SK-N-SH (cell line): ENCODE results near the gene BTBD9. TPM values are rescaled to one million over a fixed set of nuclear protein-coding genes. Genes with fewer than 3 reads are reported as not detected.

Experiments
- CTCF ChIA-PET: fragments of 300-600, 350-600 bp; formaldehyde crosslinking; extraction: SDS; loops from one replicate; lab custom pipeline; 2021; lab: Yijun Ruan, JAX
- POLR2A ChIA-PET: fragments of 350-600 bp; sonication (Branson Sonifier 250); formaldehyde crosslinking; extraction: SDS; loops from one replicate; lab custom pipeline; 2020; ENCODE audit warnings: antibody characterized with exemption, inconsistent platforms; lab: Yijun Ruan, JAX
- DNase-seq: peaks from one replicate; pipeline ENCODE4 v3.0.0; 2012
- H2AFZ ChIP-seq: fragments of 200-600 bp; sonication (generic); 2 replicates; pipeline ENCODE4 v1.8.1; 2016; ENCODE audit warnings: antibody characterized with exemption, mild to moderate bottlenecking, low read depth
- H3F3A ChIP-seq: fragments of 200-600 bp; sonication (generic); replicated peaks from 2 replicates; pipeline ENCODE3; 2016; ENCODE audit warnings: antibody characterized with exemption, mild to moderate bottlenecking; ENCODE audit not compliant: insufficient read depth
- H3K27ac ChIP-seq, 2 experiments: fragments of 200-500 bp in 1 of 2; fragments of 200-600 bp in 1 of 2; sonication (Bioruptor generic) in 1 of 2; sonication (generic), shearing (Covaris generic) in 1 of 2; 2 replicates each; pipeline versions ENCODE4 v1.5.1 to v1.6.1; 2014 to 2016; ENCODE audit warnings: low read depth in 2 of 2, inconsistent platforms in 1 of 2, low read length in 1 of 2, mild to moderate bottlenecking in 1 of 2, mixed read lengths in 1 of 2
- H3K27me3 ChIP-seq: fragments of 200-600 bp; sonication (generic), shearing (Covaris generic); 2 replicates; pipeline ENCODE4 v1.6.1; 2016; ENCODE audit warnings: mixed run types; ENCODE audit not compliant: insufficient read depth
- H3K36me3 ChIP-seq, 2 experiments: fragments of 200-500 bp in 1 of 2; fragments of 200-600 bp in 1 of 2; sonication (Bioruptor generic) in 1 of 2; sonication (generic) in 1 of 2; replicated peaks in 1 of 2; 2 replicates each; pipeline versions ENCODE3 to v1.5.1; 2014 to 2016; ENCODE audit warnings: low read length in 1 of 2, mild to moderate bottlenecking in 1 of 2; ENCODE audit not compliant: insufficient read depth in 2 of 2, control insufficient read depth in 1 of 2
- H3K4me1 ChIP-seq, 2 experiments: fragments of 200-500 bp in 1 of 2; fragments of 200-600 bp in 1 of 2; sonication (Bioruptor generic) in 1 of 2; sonication (generic), shearing (Covaris generic) in 1 of 2; 2 replicates each; pipeline versions ENCODE4 v1.5.1 to v1.6.1; 2014 to 2016; ENCODE audit warnings: low read depth in 1 of 2, low read length in 1 of 2, mixed run types in 1 of 2; ENCODE audit not compliant: insufficient read depth in 2 of 2, control insufficient read depth in 1 of 2
- H3K4me2 ChIP-seq: fragments of 200-600 bp; sonication (generic), shearing (Covaris generic); 2 replicates; pipeline ENCODE4 v1.6.1; 2017; ENCODE audit warnings: mixed run types
- H3K4me3 ChIP-seq, 2 experiments: fragments of 200-500 bp in 1 of 2; fragments of 200-600 bp in 1 of 2; sonication (Bioruptor generic) in 1 of 2; sonication (generic), shearing (Covaris generic) in 1 of 2; 2 replicates each; pipeline versions ENCODE4 v1.5.1 to v1.8.1; 2014 to 2016; ENCODE audit warnings: low read depth in 2 of 2, inconsistent platforms in 1 of 2, low read length in 1 of 2, mild to moderate bottlenecking in 1 of 2, mixed read lengths in 1 of 2, moderate library complexity in 1 of 2
- H3K79me2 ChIP-seq: fragments of 200-600 bp; sonication (generic); 2 replicates; pipeline ENCODE4 v1.8.1; 2017; ENCODE audit warnings: mild to moderate bottlenecking; ENCODE audit not compliant: insufficient read depth
- H3K9ac ChIP-seq: fragments of 200-600 bp; sonication (generic); 2 replicates; pipeline ENCODE4 v1.6.1; 2017; ENCODE audit warnings: mixed run types
- H3K9me2 ChIP-seq: fragments of 200-600 bp; sonication (generic); 2 replicates; pipeline ENCODE4 v1.6.1; 2017; ENCODE audit warnings: mixed run types
- H3K9me3 ChIP-seq: fragments of 200-600 bp; sonication (generic); 2 replicates; pipeline ENCODE4 v1.6.1; 2017; ENCODE audit warnings: mixed run types, mild to moderate bottlenecking, moderate library complexity
- H4K20me1 ChIP-seq: fragments of 200-600 bp; sonication (generic); 2 replicates; pipeline ENCODE4 v1.6.1; 2017; ENCODE audit warnings: mild to moderate bottlenecking, mixed run types; ENCODE audit not compliant: insufficient read depth
- CTCF ChIP-seq: fragments of 200-600 bp; sonication (generic); IDR thresholded peaks from 2 replicates; pipeline ENCODE4 v1.6.1; 2017; ENCODE audit warnings: antibody characterized with exemption, mild to moderate bottlenecking, moderate library complexity
- ELF1 ChIP-seq: IDR thresholded peaks from 2 replicates; pipeline ENCODE4 v1.4.0; 2012
- EZH2phosphoT487 ChIP-seq: fragments of 200-600 bp; sonication (generic); IDR thresholded peaks from 2 replicates; pipeline ENCODE4 v1.6.1; 2017; ENCODE audit warnings: low read depth, mixed run types, mild to moderate bottlenecking, antibody characterized with exemption, moderate library complexity, borderline replicate concordance
- FOSL2 ChIP-seq: IDR thresholded peaks from 2 replicates; pipeline ENCODE4 v1.4.0; 2012; ENCODE audit warnings: low read depth, mild to moderate bottlenecking, moderate library complexity, borderline replicate concordance
- FOXJ3 ChIP-seq: sonication (generic); formaldehyde crosslinking; IDR thresholded peaks from 2 replicates; pipeline ENCODE4 v1.5.1; 2020; ENCODE audit warnings: mild to moderate bottlenecking, missing genetic modification reagents
- GABPA ChIP-seq: IDR thresholded peaks from 2 replicates; pipeline ENCODE4 v1.4.0; 2012; ENCODE audit warnings: low read depth, mild to moderate bottlenecking
- GATA2 ChIP-seq: sonication (generic); formaldehyde crosslinking; IDR thresholded peaks from 2 replicates; pipeline ENCODE4 v1.5.0; 2020; ENCODE audit warnings: mild to moderate bottlenecking, missing genetic modification reagents
- MAX ChIP-seq: IDR thresholded peaks from 2 replicates; pipeline ENCODE4 v1.4.0; 2012; ENCODE audit warnings: low read depth
- NFIC ChIP-seq: IDR thresholded peaks from 2 replicates; pipeline ENCODE4 v1.4.0; 2012; ENCODE audit warnings: borderline replicate concordance
- POLR2AphosphoS5 ChIP-seq: IDR thresholded peaks from 2 replicates; pipeline ENCODE4 v1.6.1; 2012; ENCODE audit warnings: low read depth, low read length
- RCOR1 ChIP-seq: fragments of 150-350 bp; IDR thresholded peaks from 2 replicates; pipeline ENCODE4 v1.6.1; 2017; ENCODE audit warnings: antibody characterized with exemption, low read length
- REST ChIP-seq: IDR thresholded peaks from 2 replicates; pipeline ENCODE4 v1.6.1; 2012; ENCODE audit warnings: mild to moderate bottlenecking, low read depth, low read length, moderate library complexity
- RFX5 ChIP-seq: IDR thresholded peaks from 2 replicates; pipeline ENCODE4 v1.6.1; 2012; ENCODE audit warnings: mild to moderate bottlenecking, improper control_type of control experiment, low read length
- RXRA ChIP-seq: IDR thresholded peaks from 2 replicates; pipeline ENCODE4 v1.4.0; 2012; ENCODE audit warnings: low read depth, mild to moderate bottlenecking, borderline replicate concordance
- SIN3A ChIP-seq: IDR thresholded peaks from 2 replicates; pipeline ENCODE4 v1.6.1; 2012; ENCODE audit warnings: low read depth, mild to moderate bottlenecking, low read length, moderate library complexity, borderline replicate concordance
- SMC3 ChIP-seq: IDR thresholded peaks from 2 replicates; pipeline ENCODE4 v1.6.1; 2012; ENCODE audit warnings: low read depth, low read length, improper control_type of control experiment
- TCF12 ChIP-seq: IDR thresholded peaks from 2 replicates; pipeline ENCODE4 v1.4.0; 2012
- TEAD4 ChIP-seq: IDR thresholded peaks from 2 replicates; pipeline ENCODE4 v1.4.0; 2012; ENCODE audit warnings: mild to moderate bottlenecking, borderline replicate concordance; ENCODE audit not compliant: insufficient read depth
- USF2 ChIP-seq: fragments of 150-350 bp; IDR thresholded peaks from 2 replicates; pipeline ENCODE4 v1.6.1; 2017; ENCODE audit warnings: antibody characterized with exemption, low read length, low read depth, borderline replicate concordance
- YY1 ChIP-seq: IDR thresholded peaks from 2 replicates; pipeline ENCODE4 v1.4.0; 2012; ENCODE audit warnings: low read depth, mild to moderate bottlenecking
- WGBS: methylation state at CpG from one replicate; pipeline ENCODE4 v1.1.6; 2017; ENCODE audit warnings: low lambda C conversion rate; 5-methylcytosine and 5-hydroxymethylcytosine counted together
- polyA plus RNA-seq, 3 experiments: library from polyadenylated mRNA; depleted of rRNA; stranded (reverse); fragments of >200 nt; gene quantifications; 2 replicates each; pipeline ENCODE4 v1.2.3, GENCODE V29; 2012
- TF ChIP-seq, protein P1 (sequence below): fragments of 150-350 bp; IDR thresholded peaks from 2 replicates; pipeline ENCODE4 v1.6.1; 2016; ENCODE audit warnings: mild to moderate bottlenecking, low read depth, low read length

Gene BTBD9
- polyA plus RNA-seq, 1 of the 3 experiments (the other 2 are of a cell fraction), result 2.2 TPM

- Histone ChIP-seq H3K4me1 (no peaks in the 10 kb centered on the region; a peak in 1 of 4 replicates), H4K20me1 (no peaks in the 10 kb centered on the region), H3K9me3 (no peaks in the 10 kb centered on the region), H3K36me3 (peaks cover 0 to 4% of the 10 kb centered on the region in 2 experiments), H3K27me3 (no peaks in the 10 kb centered on the region), H2AFZ (no peak overlapping the region)
- POLR2A ChIA-PET, result no interaction called here
- 94% methylated on average over 12 of the region's 15 CpGs for WGBS
- DNase-seq, result no peak
- TF ChIP-seq CTCF, result no peak
- no peak for TF ChIP-seq SIN3A
- no peak for TF ChIP-seq GABPA
- TF ChIP-seq MAX, result no peak
- no peak for TF ChIP-seq FOSL2
- TF ChIP-seq NFIC, result no peak
- TF ChIP-seq, all 33 proteins: peak for 0
- CTCF ChIA-PET, result no interaction called here
- H3F3A ChIP-seq, result no peaks in the 10 kb centered on the region
- no peaks in the 10 kb centered on the region for H3K9me2 ChIP-seq
- H3K9ac ChIP-seq, result no peak overlapping the region
- no peak overlapping the region for H3K4me3 ChIP-seq
- no peaks in the 10 kb centered on the region for H3K79me2 ChIP-seq
- H3K27ac ChIP-seq, result no peak overlapping the region; a peak in 1 of 4 replicates
- H3K4me2 ChIP-seq, result no peak overlapping the region
Measured at GRCh38 chr6:38161754-38162492, 477.8 kb downstream of the BTBD9 start.

DNA sequence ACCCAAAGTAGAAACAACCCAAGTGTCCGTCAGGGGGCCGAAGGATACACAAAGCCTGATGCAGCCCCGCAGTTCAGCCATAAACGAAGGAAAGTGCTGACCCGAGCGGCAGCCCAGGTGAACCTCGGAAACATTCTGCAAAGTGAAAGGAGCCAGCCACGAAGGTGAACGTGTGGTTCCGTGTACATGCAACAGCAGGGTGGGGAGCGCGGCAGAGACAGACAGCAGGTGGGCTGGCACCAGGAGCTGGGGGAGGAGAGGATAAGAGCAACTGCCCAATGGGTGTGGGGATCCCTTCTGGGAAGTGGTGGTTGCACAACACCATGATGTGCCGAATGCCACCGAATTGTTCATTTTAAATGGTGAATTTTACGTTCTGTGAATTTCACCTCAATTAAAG, 478.4 kb downstream of the BTBD9 start:
- 92% methylated on average over 15 of the region's 15 CpGs for WGBS
- no peak for TF ChIP-seq YY1
- no peak for TF ChIP-seq RFX5
- no peak for TF ChIP-seq TEAD4
- no peak for TF ChIP-seq ELF1
- no peak for TF ChIP-seq POLR2AphosphoS5
- TF ChIP-seq, protein P1, sequence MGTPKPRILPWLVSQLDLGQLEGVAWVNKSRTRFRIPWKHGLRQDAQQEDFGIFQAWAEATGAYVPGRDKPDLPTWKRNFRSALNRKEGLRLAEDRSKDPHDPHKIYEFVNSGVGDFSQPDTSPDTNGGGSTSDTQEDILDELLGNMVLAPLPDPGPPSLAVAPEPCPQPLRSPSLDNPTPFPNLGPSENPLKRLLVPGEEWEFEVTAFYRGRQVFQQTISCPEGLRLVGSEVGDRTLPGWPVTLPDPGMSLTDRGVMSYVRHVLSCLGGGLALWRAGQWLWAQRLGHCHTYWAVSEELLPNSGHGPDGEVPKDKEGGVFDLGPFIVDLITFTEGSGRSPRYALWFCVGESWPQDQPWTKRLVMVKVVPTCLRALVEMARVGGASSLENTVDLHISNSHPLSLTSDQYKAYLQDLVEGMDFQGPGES, result no peak
- no peak for TF ChIP-seq RCOR1
- TF ChIP-seq RXRA, result no peak
- TF ChIP-seq SMC3, result no peak
- TF ChIP-seq FOXJ3, result no peak
- no peak for TF ChIP-seq REST
- TF ChIP-seq TCF12, result no peak
- TF ChIP-seq FOSL2, result no peak
- no peak for TF ChIP-seq EZH2phosphoT487
- TF ChIP-seq USF2, result no peak
- no peak for TF ChIP-seq GATA2

More for the DNA sequence above, 478.4 kb downstream of the BTBD9 start:
- no peak overlapping the region for H2AFZ ChIP-seq
- peaks cover 0 to 4% of the 10 kb centered on the region in 2 experiments for H3K36me3 ChIP-seq
- H3F3A ChIP-seq, result no peaks in the 10 kb centered on the region
- no peaks in the 10 kb centered on the region for H3K4me1 ChIP-seq
- H3K9ac ChIP-seq, result no peak overlapping the region
- H3K27me3 ChIP-seq, result no peaks in the 10 kb centered on the region
- POLR2A ChIA-PET, result no interaction called here
- H3K9me3 ChIP-seq, result no peaks in the 10 kb centered on the region
- no peaks in the 10 kb centered on the region for H4K20me1 ChIP-seq
- no peak overlapping the region for H3K4me3 ChIP-seq
- H3K9me2 ChIP-seq, result no peaks in the 10 kb centered on the region
- CTCF ChIA-PET, result no interaction called here
- no peaks in the 10 kb centered on the region for H3K79me2 ChIP-seq
- DNase-seq, result no peak
- H3K27ac ChIP-seq, result no peak overlapping the region
- no peak overlapping the region for H3K4me2 ChIP-seq
